CD4-positive, alpha-beta T cell treated with Interferon gamma for 1 hour (primary cell): Measurements from ENCODE around the gene COL23A1.

Experiments
- DNase-seq: peaks from one replicate; pipeline ENCODE4 v3.0.0-alpha.2; 2020

COL23A1 gene

GRCh38 chr5:178418031-178418430, 172.2 kb downstream of the COL23A1 start:
- no peak for DNase-seq

- no peak for DNase-seq
Measured at GRCh38 chr5:178417391-178417811, 172.8 kb downstream of the COL23A1 start.

GRCh38 chr5:178416919-178417318, 173.3 kb downstream of the COL23A1 start:
- no peak for DNase-seq

GRCh38 chr5:178416206-178416882, 173.8 kb downstream of the COL23A1 start:
- DNase-seq, result no peak

GRCh38 chr5:178415353-178415752, 174.8 kb downstream of the COL23A1 start:
- no peak for DNase-seq

GRCh38 chr5:178413988-178414387, 176.2 kb downstream of the COL23A1 start:
- DNase-seq, result no peak

GRCh38 chr5:178411083-178411482, 179.1 kb downstream of the COL23A1 start:
- DNase-seq, result no peak

- no peak for DNase-seq
Measured at GRCh38 chr5:178407646-178408045, 182.5 kb downstream of the COL23A1 start.

- DNase-seq, result no peak
Measured at GRCh38 chr5:178404987-178405386, 185.2 kb downstream of the COL23A1 start.

GRCh38 chr5:178403956-178404600, 186.1 kb downstream of the COL23A1 start:
- DNase-seq, result no peak

GRCh38 chr5:178403351-178403750, 186.8 kb downstream of the COL23A1 start:
- no peak for DNase-seq

- DNase-seq, result no peak
Measured at GRCh38 chr5:178399701-178400095, 190.5 kb downstream of the COL23A1 start.

- DNase-seq, result no peak
Measured at GRCh38 chr5:178398901-178399700, 191.1 kb downstream of the COL23A1 start.

- DNase-seq, result no peak
Measured at GRCh38 chr5:178396796-178397720, 193.1 kb downstream of the COL23A1 start.

- no peak for DNase-seq
Measured at GRCh38 chr5:178394074-178394473, 196.1 kb downstream of the COL23A1 start.

GRCh38 chr5:178392931-178393394, 197.2 kb downstream of the COL23A1 start:
- no peak for DNase-seq

- DNase-seq, result no peak
Measured at GRCh38 chr5:178392386-178392785, 197.8 kb downstream of the COL23A1 start.

- DNase-seq, result no peak
Measured at GRCh38 chr5:178391480-178391879, 198.7 kb downstream of the COL23A1 start.

- no peak for DNase-seq
Measured at GRCh38 chr5:178389796-178390195, 200.4 kb downstream of the COL23A1 start.

- DNase-seq, result no peak
Measured at GRCh38 chr5:178389026-178389729, 201.0 kb downstream of the COL23A1 start.

GRCh38 chr5:178388386-178389025, 201.7 kb downstream of the COL23A1 start:
- DNase-seq, result no peak

- DNase-seq, result no peak
Measured at GRCh38 chr5:178387856-178388190, 202.4 kb downstream of the COL23A1 start.
